OCI-LY7 (cell line): ENCODE results near the gene FRMD8. TPM values are rescaled to one million over a fixed set of nuclear protein-coding genes. Genes with fewer than 3 reads are reported as not detected.
A peak's percentile ranks its signal among the peaks of the same experiment; 100 is the strongest.

ENCODE experiments used
- BruUV-seq: library from RNA; stranded (reverse); fragments of 400-500 nt; replicated peaks from 2 replicates; lab custom pipeline; 2021; lab: Mats Ljungman, UMichigan
- CTCF ChIA-PET: fragments of 300-600 bp; sonication (Branson Sonifier 250); formaldehyde crosslinking; loops from one replicate; lab custom pipeline; 2022; ENCODE audit warnings: antibody characterized with exemption; ENCODE audit not compliant: unreplicated experiment; lab: Charles Lee
- POLR2A ChIA-PET: fragments of 300-600 bp; sonication (Branson Sonifier 250); formaldehyde crosslinking; loops from one replicate; lab custom pipeline; 2022; ENCODE audit warnings: antibody characterized with exemption; lab: Charles Lee
- DNase-seq: peaks from one replicate; pipeline ENCODE4 v3.0.0-alpha.2; 2015; ENCODE audit warnings: low spot score
- H2AFZ ChIP-seq: fragments of 200-600 bp; sonication (generic), shearing (Covaris generic); 2 replicates; pipeline ENCODE4 v1.6.1; 2014; ENCODE audit warnings: mild to moderate bottlenecking, antibody characterized with exemption, low read length, moderate library complexity
- H3K27ac ChIP-seq: fragments of 200-600 bp; sonication (generic); 2 replicates; pipeline ENCODE4 v1.5.1; 2014; ENCODE audit warnings: mixed run types, low read depth, mild to moderate bottlenecking, moderate library complexity, low read length, inconsistent platforms; ENCODE audit not compliant: poor library complexity, severe bottlenecking
- H3K36me3 ChIP-seq: fragments of 200-600 bp; sonication (generic); 2 replicates; pipeline ENCODE4 v1.6.1; 2014; ENCODE audit warnings: mild to moderate bottlenecking, antibody characterized with exemption, low read length, moderate library complexity, mixed read lengths; ENCODE audit not compliant: insufficient read depth
- H3K4me1 ChIP-seq: fragments of 200-600 bp; sonication (generic); 2 replicates; pipeline ENCODE4 v1.5.1; 2014; ENCODE audit warnings: mild to moderate bottlenecking, low read length; ENCODE audit not compliant: insufficient read depth, poor library complexity, severe bottlenecking
- H3K4me2 ChIP-seq: fragments of 200-600 bp; sonication (generic); 2 replicates; pipeline ENCODE4 v1.6.1; 2014; ENCODE audit warnings: mild to moderate bottlenecking, low read length
- H3K4me3 ChIP-seq: fragments of 200-600 bp; sonication (generic); 2 replicates; pipeline ENCODE4 v1.5.1; 2014; ENCODE audit warnings: mild to moderate bottlenecking, low read depth, low read length; ENCODE audit not compliant: poor library complexity, severe bottlenecking
- H3K79me2 ChIP-seq: fragments of 200-600 bp; sonication (generic); 2 replicates; pipeline ENCODE4 v1.6.1; 2016; ENCODE audit warnings: low read depth, mild to moderate bottlenecking, low read length, moderate library complexity, mixed read lengths; ENCODE audit not compliant: insufficient read depth
- H3K9me2 ChIP-seq: fragments of 200-600 bp; sonication (generic); 2 replicates; pipeline ENCODE4 v1.6.1; 2016; ENCODE audit warnings: mild to moderate bottlenecking, low read length, mixed read lengths; ENCODE audit not compliant: insufficient read depth
- H3K9me3 ChIP-seq: fragments of 200-600 bp; sonication (generic); 2 replicates; pipeline ENCODE4 v1.6.1; 2014; ENCODE audit warnings: mild to moderate bottlenecking, mixed run types, low read length, mixed read lengths
- H4K20me1 ChIP-seq: fragments of 200-600 bp; sonication (generic); 2 replicates; pipeline ENCODE4 v1.6.1; 2014; ENCODE audit warnings: mild to moderate bottlenecking, antibody characterized with exemption, low read length, moderate library complexity, mixed read lengths; ENCODE audit not compliant: insufficient read depth
- EZH2phosphoT487 ChIP-seq: fragments of 200-600 bp; sonication (generic); IDR thresholded peaks from 2 replicates; pipeline ENCODE4 v1.6.1; 2018; ENCODE audit warnings: low read depth, borderline replicate concordance, mild to moderate bottlenecking, mixed run types, antibody characterized with exemption, low read length, moderate library complexity, mixed read lengths
- intact Hi-C: fragments of 100-400 bp; cut with micrococcal nuclease; formaldehyde crosslinking; loops from one replicate; pipeline ENCODE4 v1.10.0; 2022; ENCODE audit not compliant: unreplicated experiment
- total RNA-seq, 2 experiments: library from RNA; depleted of rRNA in 1 of 2; stranded (reverse); fragments of >200 nt in 1 of 2; shearing (Covaris generic) in 1 of 2; gene quantifications; 2 replicates each; pipeline ENCODE4 v1.2.3, GENCODE V29; 2014 to 2022
- TF ChIP-seq, protein P1 (sequence below): fragments of 200-600 bp; sonication (generic); conservative IDR thresholded peaks from 2 replicates; pipeline ENCODE4 v1.5.1; 2014; ENCODE audit warnings: mild to moderate bottlenecking, antibody characterized with exemption, low read length, moderate library complexity, mixed read lengths

Gene FRMD8
- total RNA-seq, 2 experiments from 2014 or later: 37.6 to 55.8 TPM

- ChIA-PET POLR2A (no interaction called here), CTCF (no interaction called here)
- TF ChIP-seq EZH2phosphoT487: no peak
- TF ChIP-seq, protein P1, sequence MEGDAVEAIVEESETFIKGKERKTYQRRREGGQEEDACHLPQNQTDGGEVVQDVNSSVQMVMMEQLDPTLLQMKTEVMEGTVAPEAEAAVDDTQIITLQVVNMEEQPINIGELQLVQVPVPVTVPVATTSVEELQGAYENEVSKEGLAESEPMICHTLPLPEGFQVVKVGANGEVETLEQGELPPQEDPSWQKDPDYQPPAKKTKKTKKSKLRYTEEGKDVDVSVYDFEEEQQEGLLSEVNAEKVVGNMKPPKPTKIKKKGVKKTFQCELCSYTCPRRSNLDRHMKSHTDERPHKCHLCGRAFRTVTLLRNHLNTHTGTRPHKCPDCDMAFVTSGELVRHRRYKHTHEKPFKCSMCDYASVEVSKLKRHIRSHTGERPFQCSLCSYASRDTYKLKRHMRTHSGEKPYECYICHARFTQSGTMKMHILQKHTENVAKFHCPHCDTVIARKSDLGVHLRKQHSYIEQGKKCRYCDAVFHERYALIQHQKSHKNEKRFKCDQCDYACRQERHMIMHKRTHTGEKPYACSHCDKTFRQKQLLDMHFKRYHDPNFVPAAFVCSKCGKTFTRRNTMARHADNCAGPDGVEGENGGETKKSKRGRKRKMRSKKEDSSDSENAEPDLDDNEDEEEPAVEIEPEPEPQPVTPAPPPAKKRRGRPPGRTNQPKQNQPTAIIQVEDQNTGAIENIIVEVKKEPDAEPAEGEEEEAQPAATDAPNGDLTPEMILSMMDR: peak; percentile 8; the same call in 1 of the 2 replicates
- H3K4me3 ChIP-seq: peak overlapping the region; percentile 44
- H3K4me1 ChIP-seq: peaks cover 85% of the 10 kb centered on the region
- H2AFZ ChIP-seq: no peak overlapping the region
- H3K36me3 ChIP-seq: peaks cover 30% of the 10 kb centered on the region
- H3K27ac ChIP-seq: peak overlapping the region; percentile 64
- intact Hi-C loops: no loop called here
- no peaks in the 10 kb centered on the region for H3K9me3 ChIP-seq
- no peak for DNase-seq
- no TSS peak for BruUV-seq
- peaks cover 58% of the 10 kb centered on the region for H3K79me2 ChIP-seq
- peak overlapping the region; percentile 91 for H3K4me2 ChIP-seq
- H3K9me2 ChIP-seq: no peaks in the 10 kb centered on the region
- no peaks in the 10 kb centered on the region for H4K20me1 ChIP-seq
Measured at GRCh38 chr11:65435411-65435931, 49.0 kb downstream of the FRMD8 start.

DNA sequence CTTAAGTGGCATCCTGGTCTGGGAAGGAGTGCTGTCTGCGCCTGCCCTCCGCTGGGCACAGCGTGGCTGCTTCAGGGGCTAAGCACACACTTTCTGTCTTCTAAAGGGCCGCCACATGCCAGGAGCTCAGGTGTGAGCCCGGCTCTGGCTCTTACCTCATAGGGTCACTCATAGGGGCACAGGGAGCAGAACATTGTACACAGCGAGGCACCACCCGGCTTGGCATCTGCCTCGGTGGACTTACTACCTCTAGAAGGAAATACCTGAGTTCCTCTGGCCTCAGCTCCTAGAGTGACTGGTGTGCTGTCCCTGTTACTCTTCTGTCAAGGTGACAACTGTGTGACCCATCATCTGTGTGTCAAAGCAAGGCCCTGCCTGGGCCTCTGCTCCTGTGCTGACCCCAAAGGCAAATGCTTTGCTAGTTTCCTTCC is 49.6 kb downstream of the FRMD8 start:
- DNase-seq: no peak
- peaks cover 85% of the 10 kb centered on the region for H3K4me1 ChIP-seq
- H4K20me1 ChIP-seq: no peaks in the 10 kb centered on the region
- H3K9me3 ChIP-seq: no peaks in the 10 kb centered on the region
- TF ChIP-seq, protein P1: no peak
- TF ChIP-seq EZH2phosphoT487: no peak
- CTCF ChIA-PET: no interaction called here
- H3K4me2 ChIP-seq: peak overlapping the region; percentile 91
- peaks cover 30% of the 10 kb centered on the region for H3K36me3 ChIP-seq
- no peak overlapping the region for H2AFZ ChIP-seq
- no peak overlapping the region for H3K4me3 ChIP-seq
- POLR2A ChIA-PET: interaction anchor here (2.1 kb wide), 1 partner anchor 15 kb away, joined by 10 read pairs; no protein-coding TSS in a partner anchor
- H3K9me2 ChIP-seq: no peaks in the 10 kb centered on the region
- H3K27ac ChIP-seq: peak overlapping the region; percentile 64
- no TSS peak for BruUV-seq
- H3K79me2 ChIP-seq: peaks cover 53% of the 10 kb centered on the region
- intact Hi-C loops: no loop called here

GRCh38 chr11:65436412-65437032 is 50.1 kb downstream of the FRMD8 start:
- no peak for TF ChIP-seq EZH2phosphoT487
- TF ChIP-seq, protein P1: no peak
- H3K4me2 ChIP-seq: peak overlapping the region; percentile 91

More at GRCh38 chr11:65436412-65437032, 50.1 kb downstream of the FRMD8 start:
- CTCF ChIA-PET: no interaction called here
- Histone ChIP-seq H3K4me1 (peaks cover 85% of the 10 kb centered on the region), H3K79me2 (peaks cover 52% of the 10 kb centered on the region), H3K9me3 (no peaks in the 10 kb centered on the region), H3K9me2 (no peaks in the 10 kb centered on the region), H2AFZ (no peak overlapping the region), H3K27ac (peak overlapping the region; percentile 64), H3K36me3 (peaks cover 30% of the 10 kb centered on the region), H3K4me3 (no peak overlapping the region), H4K20me1 (no peaks in the 10 kb centered on the region)
- DNase-seq: no peak
- POLR2A ChIA-PET: interaction anchor here (0.6 to 2.1 kb wide), 7 partner anchors 12 to 61 kb away, joined by 3 to 10 read pairs (median 4); no protein-coding TSS in a partner anchor
- intact Hi-C loops: no loop called here
- no TSS peak for BruUV-seq
